GM11168 (cell line): ENCODE results near the gene RNF43.

Experiments
- in situ Hi-C: fragments of 300-500 bp; cut with MboI; formaldehyde crosslinking; loops from one replicate; pipeline ENCODE4 v1.12.0; 2022; ENCODE audit warnings: low sequenced_read_pairs; ENCODE audit not compliant: unreplicated experiment

RNF43 gene

GRCh38 chr17:58384897-58385296 lies 32.4 kb downstream of the RNF43 start:
- in situ Hi-C loops, result no loop called here

DNA sequence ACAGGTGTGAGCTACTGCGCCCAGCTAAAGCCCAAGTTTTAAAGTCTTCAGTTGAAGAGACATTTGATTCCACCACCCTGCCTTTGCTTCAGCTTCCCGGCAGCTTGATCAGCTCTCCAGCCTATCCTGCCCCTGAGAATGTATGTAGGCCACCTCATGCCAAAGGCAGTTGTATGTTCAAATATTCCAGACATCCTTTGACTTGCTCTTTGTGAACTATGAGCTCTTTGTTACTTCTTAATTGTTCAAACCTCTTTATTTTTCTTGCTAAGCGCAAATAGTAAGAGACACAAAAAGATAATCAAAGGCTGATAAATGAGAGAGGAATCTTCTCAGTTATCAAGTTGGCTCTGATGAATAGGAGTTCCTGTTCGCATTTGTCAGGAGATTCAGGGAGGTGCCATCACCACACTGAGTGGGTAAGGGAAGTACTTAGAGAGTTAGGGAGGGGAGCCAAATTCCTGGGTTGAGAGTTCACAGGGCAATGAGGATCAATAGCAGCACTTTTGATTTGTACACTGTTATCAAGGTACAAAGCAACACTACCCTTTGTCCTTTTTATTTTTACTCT lies 33.4 kb downstream of the RNF43 start:
- in situ Hi-C loops, result no loop called here

GRCh38 chr17:58382872-58383242 lies 34.5 kb downstream of the RNF43 start:
- in situ Hi-C loops, result no loop called here

- in situ Hi-C loops, result no loop called here
Observed at GRCh38 chr17:58382108-58382871, 35.0 kb downstream of the RNF43 start.

GRCh38 chr17:58381124-58382035 lies 36.0 kb downstream of the RNF43 start:
- in situ Hi-C loops, result no loop called here

- in situ Hi-C loops, result no loop called here
Observed at GRCh38 chr17:58380207-58381123, 36.9 kb downstream of the RNF43 start.

DNA sequence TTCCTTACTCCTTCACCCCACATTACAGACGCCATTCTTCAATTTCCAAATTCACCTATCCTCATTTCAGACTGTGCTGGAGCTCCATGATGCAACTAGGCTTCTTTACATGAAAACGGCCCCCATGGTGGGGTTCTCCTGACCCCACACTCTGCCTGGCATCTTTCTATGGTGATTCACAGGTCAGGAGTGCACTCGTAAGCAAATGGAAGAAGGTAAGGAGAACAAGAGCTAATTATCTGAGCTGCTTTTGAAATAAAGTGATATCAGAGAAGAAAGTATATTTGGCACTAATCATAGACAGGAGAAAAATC lies 37.9 kb downstream of the RNF43 start:
- in situ Hi-C loops, result no loop called here

DNA sequence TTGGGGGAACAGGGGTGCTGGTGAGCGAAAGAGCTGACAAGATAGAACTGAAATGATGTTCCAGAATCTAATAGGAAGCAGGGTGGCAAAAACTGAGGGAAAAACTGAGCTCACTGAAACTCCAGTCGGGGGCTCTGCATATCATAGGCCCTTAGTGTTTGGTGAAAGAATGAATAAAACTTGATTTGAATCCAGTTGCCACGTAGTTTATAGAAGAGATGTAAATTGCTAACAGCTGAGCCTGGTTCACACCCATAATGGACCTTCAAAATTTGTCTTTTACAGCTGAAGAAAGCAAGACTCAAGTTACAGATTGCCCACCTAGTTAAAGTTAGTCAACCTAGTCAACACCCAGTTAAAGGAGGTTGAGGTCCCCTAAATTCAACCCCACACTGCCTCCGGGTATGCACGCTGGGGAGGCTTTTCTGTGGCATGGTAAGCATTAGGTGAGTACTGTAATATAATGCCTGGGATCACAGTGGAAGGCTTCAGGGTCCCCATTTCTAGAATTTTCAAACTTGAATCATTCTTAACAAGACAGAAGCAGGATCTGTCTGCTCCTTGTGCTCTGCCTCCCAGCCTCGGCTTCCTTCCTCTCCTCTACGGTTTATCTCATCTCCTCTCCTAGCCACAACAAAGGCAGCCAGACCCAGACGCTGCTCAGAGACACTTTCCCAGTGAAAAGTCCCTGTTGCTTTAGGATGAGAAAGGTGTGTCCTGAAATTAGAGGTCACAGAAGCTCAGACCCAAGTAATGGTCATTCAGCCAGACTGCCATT lies 38.4 kb downstream of the RNF43 start:
- in situ Hi-C loops, result no loop called here

DNA sequence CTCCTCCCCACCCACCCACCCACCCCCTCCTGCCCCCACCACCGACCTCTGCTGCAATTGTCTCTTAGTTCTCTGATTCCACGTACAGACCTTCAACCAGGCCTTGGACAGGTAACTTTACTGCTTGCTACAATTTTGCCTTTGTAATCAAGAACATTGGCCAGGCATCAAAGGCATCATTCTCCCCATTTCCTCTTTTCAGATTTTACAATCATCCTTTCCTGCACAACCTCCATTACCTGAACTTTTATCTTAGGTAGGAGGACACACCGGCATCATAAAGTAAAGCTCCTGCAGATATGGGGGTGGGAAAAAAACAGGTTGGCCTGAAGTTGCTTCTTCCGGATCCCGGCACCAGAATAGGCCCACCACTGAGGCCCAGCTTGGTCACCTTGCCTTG lies 39.7 kb downstream of the RNF43 start:
- in situ Hi-C loops, result no loop called here

GRCh38 chr17:58377093-58377601 lies 40.2 kb downstream of the RNF43 start:
- in situ Hi-C loops, result no loop called here

DNA sequence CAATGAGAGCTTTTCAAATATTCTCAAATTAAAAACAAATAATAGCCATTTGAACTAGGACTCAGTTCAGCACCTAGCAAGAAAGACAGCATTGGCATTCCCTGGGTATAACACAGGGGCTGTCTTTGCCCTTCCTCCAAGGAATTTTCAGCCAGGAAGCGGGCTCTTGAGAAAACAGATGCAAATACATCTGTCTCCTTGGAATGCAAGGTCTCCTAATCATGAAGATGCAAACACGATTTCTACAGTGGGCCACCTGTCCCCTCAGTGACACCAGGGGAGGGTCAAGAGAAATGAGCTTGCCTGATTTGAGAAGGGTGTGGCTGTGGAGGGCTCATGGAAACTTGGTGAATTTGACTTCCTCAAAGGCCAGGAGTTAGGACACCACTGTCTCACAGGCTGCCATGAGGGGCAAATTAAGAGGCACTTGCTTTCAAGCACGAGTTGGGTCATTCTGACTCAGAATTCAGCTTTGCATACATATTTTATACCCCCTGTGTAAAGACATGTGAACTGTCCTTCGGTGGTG lies 40.8 kb downstream of the RNF43 start:
- in situ Hi-C loops, result no loop called here

- in situ Hi-C loops, result no loop called here
Observed at GRCh38 chr17:58375811-58376210, 41.5 kb downstream of the RNF43 start.

- in situ Hi-C loops, result no loop called here
Observed at GRCh38 chr17:58375256-58375655, 42.1 kb downstream of the RNF43 start.

DNA sequence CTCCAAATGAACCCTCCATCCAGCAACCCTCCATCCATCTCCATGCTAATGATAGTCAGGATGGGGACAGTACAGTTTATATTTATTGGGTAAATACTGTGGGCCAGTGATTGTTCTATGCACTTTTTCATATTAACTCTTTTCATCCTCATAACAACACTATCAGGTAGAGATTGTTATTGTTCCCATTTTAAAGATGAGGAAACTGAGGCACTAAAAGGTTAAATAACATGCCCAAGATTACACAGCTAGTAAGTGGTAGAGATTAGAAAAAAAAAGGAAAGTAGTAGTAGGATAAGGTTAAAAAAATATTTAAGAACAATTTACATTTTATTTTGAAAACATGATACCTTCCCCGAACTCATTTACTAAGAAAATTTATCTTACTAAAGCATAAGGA lies 43.4 kb downstream of the RNF43 start:
- in situ Hi-C loops, result no loop called here

- in situ Hi-C loops, result no loop called here
Observed at GRCh38 chr17:58373003-58373402, 44.3 kb downstream of the RNF43 start.

DNA sequence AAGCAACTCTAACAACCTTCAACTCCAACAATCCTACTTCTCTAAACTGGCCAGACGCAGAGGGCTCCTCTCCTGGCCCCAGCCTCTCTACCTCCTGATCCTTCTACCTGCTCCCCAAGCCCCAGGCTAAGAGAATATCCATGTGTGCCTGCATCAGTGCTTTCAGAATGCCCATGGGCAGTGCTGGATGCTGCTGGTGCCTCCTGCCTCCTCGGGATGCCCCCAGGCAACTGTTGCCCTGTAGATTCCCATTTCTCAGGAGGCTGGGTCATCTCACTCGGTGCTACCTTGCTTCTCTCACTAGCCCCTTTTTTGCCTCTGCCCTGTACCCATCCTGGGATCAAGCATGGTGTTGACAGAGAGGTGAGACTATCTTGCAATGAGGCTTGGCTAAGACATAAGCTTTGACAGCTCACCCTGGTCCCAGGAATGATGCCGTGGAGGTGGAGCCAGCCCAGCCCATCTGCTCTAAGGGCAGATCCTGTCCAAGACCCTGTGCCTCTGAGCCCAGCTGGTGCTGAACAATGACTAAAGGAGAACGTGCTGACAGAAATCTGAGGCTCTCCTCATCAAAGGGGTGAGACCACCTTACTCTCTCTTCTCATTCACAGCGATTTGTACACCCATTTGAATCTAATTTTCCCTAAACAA lies 45.9 kb downstream of the RNF43 start:
- in situ Hi-C loops, result no loop called here

DNA sequence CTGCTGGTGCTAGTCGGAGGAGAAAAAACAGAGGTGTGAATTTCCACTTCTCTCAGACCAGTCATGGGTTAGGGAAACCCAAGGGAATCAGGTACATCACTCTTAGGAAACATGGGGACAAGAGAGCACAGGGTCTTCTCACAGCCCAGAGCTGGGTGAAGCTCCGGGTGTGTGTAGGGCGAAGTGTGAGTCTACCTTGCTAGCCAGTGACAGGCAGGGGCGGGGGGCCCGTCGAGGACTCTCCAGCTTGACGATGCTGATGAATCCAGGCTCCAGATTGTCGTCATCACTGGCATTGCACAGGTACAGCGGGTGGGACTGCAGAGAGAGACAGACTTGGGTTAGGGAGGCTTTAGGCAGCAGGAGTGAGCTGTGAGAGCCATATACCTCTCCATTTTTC lies 46.6 kb downstream of the RNF43 start:
- in situ Hi-C loops, result no loop called here

GRCh38 chr17:58370309-58370708 lies 47.0 kb downstream of the RNF43 start:
- in situ Hi-C loops, result no loop called here
